Right cardiac atrium (tissue), 5 donors: ENCODE results near the gene CYLD. TPM values are rescaled to one million over a fixed set of nuclear protein-coding genes. Genes with fewer than 3 reads are reported as not detected.

Experiments used
- ATAC-seq, 2 donors: fragments of 200-7000 bp; cut with Tn5 transposase; one replicate each; pipeline versions ENCODE4 v1.8.0 to v1.9.1; 2020; ENCODE audit warnings: moderate library complexity in 2 of 2, mild to moderate bottlenecking in 1 of 2
- DNase-seq, 3 donors: peaks; one replicate each; pipeline ENCODE4 v3.0.0-alpha.2; 2020
- H3K27ac ChIP-seq: one replicate; pipeline ENCODE4 v1.5.1; 2013; ENCODE audit warnings: mild to moderate bottlenecking, low read length, control low read depth, moderate library complexity
- H3K27me3 ChIP-seq: one replicate; pipeline ENCODE4 v1.6.1; 2013; ENCODE audit not compliant: control insufficient read depth, insufficient read depth
- H3K4me1 ChIP-seq: one replicate; pipeline ENCODE4 v1.6.1; 2013; ENCODE audit warnings: low read length; ENCODE audit not compliant: control insufficient read depth, insufficient read depth
- H3K4me3 ChIP-seq: one replicate; pipeline ENCODE4 v1.5.1; 2013; ENCODE audit warnings: low read length, control low read depth
- H3K9me3 ChIP-seq: one replicate; pipeline ENCODE4 v1.6.1; 2013; ENCODE audit warnings: low read length; ENCODE audit not compliant: control insufficient read depth
- WGBS: extraction: QIAGEN DNeasy Blood & Tissue Kit; methylation state at CpG from one replicate; pipeline ENCODE4 v1.1.7; 2013; 5-methylcytosine and 5-hydroxymethylcytosine counted together
- intact Hi-C, 4 donors: fragments of 100-400 bp; cut with DNase I; formaldehyde crosslinking; loops; one replicate each; pipeline versions ENCODE4 v1.11.0 to v1.14.0; 2022 to 2023
- polyA plus RNA-seq: library from polyadenylated mRNA; stranded (reverse); fragments of 200-250 nt; gene quantifications from one replicate; pipeline ENCODE4 v1.2.3, GENCODE V29; 2013
- total RNA-seq, 4 donors: library from RNA; stranded (reverse); fragmentation: NEBNext Ultra II Directional; extraction: Animal tissue kit (Norgen Biotek cat#: 25700); gene quantifications; one replicate each; pipeline ENCODE4 v1.2.1, GENCODE V29; 2021
- donor health status: healthy with polysubstance abuse.
- donor health status: DM: no; HTN: yes; CAD: no.
- donor health status: DM: no; HTN: no; CAD: no.
- donor health status: DM: no; HTN: yes; CAD: no; lungs with severe emphysema.
- donor health status: DM: yes; HTN: yes; CAD: no.

Gene CYLD
- total and polyA plus RNA-seq, 5 donors: 10.0 to 35.7 (median 32.9) TPM

DNA sequence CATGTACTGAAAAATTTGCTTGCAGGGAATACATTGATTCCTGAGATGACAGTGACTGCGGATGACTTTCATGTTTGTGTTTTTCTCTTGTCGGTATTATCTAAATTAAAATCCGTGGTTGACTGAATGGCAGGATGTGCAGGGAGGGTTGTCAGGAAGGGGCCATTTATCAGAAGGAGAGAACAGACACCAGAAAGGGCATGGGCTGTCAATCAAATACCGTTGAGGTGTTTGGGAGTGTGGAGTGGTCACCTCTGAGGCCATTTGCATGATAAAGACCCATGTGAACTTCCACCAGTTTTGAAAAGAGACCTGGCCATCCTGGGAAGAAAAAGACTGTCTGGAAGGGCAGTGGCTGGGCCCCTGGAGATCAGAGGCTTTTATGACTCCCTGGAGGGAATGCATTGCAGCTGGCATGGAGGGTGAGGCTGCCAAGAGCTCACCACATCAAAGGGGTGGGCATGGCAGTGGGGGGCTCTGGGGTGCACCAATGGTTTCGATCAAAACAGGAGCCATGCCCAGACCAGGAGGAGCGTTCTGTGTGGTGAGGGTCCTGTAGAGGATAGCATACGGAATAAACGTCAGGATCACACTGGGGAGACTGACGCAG lies 67.1 kb downstream of the CYLD start:
- intact Hi-C loops: loop anchor here in 2 of 4 donors (10.0 kb wide), 2 partner anchors 124 to 134 kb away; partner anchors contain the start of gene SNX20 (in 1 of the 2)
- 65% methylated on average over 9 of the region's 9 CpGs for WGBS
- Histone ChIP-seq H3K9me3 (no peaks in the 10 kb centered on the region), H3K27me3 (no peaks in the 10 kb centered on the region), H3K4me1 (no peaks in the 10 kb centered on the region), H3K27ac (no peak overlapping the region), H3K4me3 (no peak overlapping the region)
- DNase-seq (no peak), ATAC-seq (no peak)

DNA sequence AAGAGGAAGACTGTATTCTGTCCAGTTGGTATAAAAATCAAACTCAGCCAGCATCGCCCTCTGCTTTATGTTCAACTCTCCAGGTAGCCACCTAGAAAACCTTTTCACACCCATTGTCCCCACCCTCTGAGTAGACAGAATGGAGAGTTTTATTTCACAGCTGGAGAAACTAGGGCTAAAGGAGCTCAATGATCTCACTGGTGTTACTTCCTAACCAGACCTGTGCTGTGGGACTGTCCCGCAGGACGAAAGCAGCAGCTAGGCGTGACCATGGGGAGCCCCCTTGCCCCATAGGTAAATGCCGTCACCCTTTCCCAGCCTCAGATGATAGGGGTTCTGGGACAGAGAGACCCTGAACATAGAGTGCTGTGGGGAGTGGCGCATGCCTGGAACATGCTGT lies 67.7 kb downstream of the CYLD start:
- Histone ChIP-seq H3K27ac (no peak overlapping the region), H3K9me3 (no peaks in the 10 kb centered on the region), H3K27me3 (no peaks in the 10 kb centered on the region), H3K4me1 (no peaks in the 10 kb centered on the region), H3K4me3 (no peak overlapping the region)
- DNase-seq (no peak), ATAC-seq (no peak)
- WGBS: 92% methylated on average over 6 of the region's 6 CpGs
- intact Hi-C loops: loop anchor here in 2 of 4 donors (10.0 kb wide), 2 partner anchors 125 to 135 kb away; partner anchors contain the start of gene SNX20 (in 1 of the 2)

DNA sequence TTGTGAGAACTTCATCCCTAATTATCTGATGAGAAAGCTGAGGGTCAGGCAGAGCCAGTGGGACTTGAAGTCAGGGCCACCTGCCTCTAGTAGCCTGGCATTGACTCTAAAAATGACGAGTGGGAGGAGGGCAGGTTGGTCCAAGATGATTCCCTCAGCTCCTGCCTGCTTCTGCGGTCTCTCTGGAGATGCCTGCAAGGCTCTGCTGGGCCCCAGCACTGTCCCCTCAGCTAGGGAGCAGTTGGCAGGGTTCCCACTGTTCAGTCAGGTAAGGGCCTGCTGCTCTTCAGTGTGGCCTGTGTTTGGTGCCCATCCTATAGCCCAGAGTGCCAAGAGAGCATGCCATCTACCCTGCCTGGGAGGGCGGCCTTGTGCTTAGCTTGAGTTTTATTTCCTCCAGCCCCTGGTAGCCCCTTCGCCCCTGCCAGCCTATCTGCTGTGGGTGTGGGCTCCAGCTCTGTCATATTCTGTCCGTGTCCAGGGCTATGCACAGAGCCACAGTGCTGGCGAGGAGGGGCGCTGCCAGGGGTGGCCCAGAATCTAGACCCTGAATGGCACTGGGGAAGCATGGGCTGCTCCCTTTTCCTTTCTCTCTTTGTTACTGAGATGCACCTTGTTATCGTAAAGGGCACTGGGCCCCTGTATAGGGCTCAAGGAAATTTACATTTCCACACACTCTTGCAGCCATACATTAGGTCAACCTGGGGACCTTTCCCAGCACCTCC lies 68.5 kb downstream of the CYLD start:
- no peaks in the 10 kb centered on the region for H3K4me1 ChIP-seq
- no peaks in the 10 kb centered on the region for H3K9me3 ChIP-seq
- DNase-seq (no peak), ATAC-seq (no peak)
- intact Hi-C loops: no loop called here
- 89% methylated on average over 8 of the region's 8 CpGs for WGBS
- H3K27ac ChIP-seq: no peak overlapping the region
- no peak overlapping the region for H3K4me3 ChIP-seq
- H3K27me3 ChIP-seq: no peaks in the 10 kb centered on the region

DNA sequence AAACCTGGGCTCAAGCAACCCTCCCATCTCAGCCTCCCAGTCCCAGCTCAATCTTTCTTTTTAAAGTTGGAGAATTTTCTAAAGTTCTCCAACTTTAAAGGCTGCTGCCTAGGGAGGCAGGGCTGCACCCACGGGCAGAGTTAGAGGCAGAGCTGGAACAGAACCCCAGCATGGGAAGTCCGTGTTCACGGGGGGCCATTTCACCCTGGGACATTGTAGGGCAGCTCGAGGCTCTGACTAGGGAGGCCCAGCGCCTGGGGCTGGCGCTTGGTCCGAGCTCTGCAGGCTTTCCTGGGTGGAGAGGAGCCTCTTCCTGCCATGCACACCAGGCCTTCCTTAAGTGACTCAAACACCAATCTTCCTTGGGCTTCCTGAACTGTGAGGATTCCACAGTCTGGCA lies 70.2 kb downstream of the CYLD start:
- peak in 1 of 2 donors; percentile 14 for ATAC-seq
- 71% methylated on average over 7 of the region's 7 CpGs for WGBS
- no peak overlapping the region for H3K4me3 ChIP-seq
- intact Hi-C loops: no loop called here
- H3K27me3 ChIP-seq: no peaks in the 10 kb centered on the region
- no peak for DNase-seq
- no peak overlapping the region for H3K27ac ChIP-seq
- H3K4me1 ChIP-seq: no peaks in the 10 kb centered on the region
- H3K9me3 ChIP-seq: no peaks in the 10 kb centered on the region

DNA sequence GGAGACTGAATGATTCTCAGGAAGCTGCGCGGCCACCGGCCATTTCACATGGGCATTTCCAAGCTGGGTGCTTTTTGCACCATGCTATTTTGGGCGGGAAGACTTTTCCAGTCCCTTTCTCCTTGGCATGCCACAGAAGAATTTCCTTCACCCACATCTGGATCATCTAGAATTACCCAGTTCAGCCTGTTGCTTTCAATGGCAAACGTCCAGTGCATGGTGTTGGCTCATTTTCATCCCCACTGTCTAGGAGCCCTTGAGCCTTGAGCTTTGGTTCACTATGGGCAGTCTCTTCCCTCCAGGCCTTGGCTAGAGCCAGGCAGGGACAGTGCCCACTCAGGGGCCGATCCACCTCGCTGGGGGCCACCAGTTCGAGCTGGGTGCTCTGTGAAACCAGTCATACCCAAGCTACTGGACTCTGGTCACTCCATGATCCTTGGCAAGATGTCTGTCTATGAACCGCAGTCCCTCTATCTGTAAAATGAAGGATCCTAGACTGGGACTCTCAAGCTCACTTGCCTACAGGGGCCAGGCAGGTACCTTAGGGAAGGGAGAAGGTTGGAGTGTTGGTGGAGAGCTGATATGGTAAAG lies 71.1 kb downstream of the CYLD start:
- Histone ChIP-seq H3K4me1 (no peaks in the 10 kb centered on the region), H3K27ac (no peak overlapping the region), H3K9me3 (no peaks in the 10 kb centered on the region), H3K4me3 (no peak overlapping the region), H3K27me3 (no peaks in the 10 kb centered on the region)
- WGBS: 77% methylated on average over 9 of the region's 9 CpGs
- ATAC-seq (no peak), DNase-seq (no peak)
- intact Hi-C loops: no loop called here

DNA sequence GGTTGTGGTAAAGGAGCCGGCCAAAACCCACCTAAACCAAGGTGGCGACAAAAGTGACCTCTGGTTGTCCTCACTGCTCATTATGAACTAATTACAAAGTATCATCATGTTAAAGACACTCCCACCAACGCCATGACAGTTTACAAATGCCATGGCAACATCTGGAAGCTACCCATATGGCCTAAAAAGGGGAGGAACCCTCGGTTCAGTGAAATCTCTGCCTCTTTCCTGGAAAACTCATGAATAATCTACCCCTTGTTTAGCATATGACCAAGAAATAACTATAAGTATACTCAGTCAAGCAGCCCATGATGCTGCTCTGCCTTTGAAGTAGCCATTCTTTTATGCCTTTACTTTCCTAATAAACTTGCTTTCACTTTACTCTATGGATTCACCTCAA lies 72.2 kb downstream of the CYLD start:
- no peak overlapping the region for H3K4me3 ChIP-seq
- H3K27ac ChIP-seq: no peak overlapping the region
- intact Hi-C loops: no loop called here
- 67% methylated on average over 4 of the region's 4 CpGs for WGBS
- ATAC-seq: no peak
- H3K9me3 ChIP-seq: no peaks in the 10 kb centered on the region
- no peak for DNase-seq
- no peaks in the 10 kb centered on the region for H3K4me1 ChIP-seq
- H3K27me3 ChIP-seq: no peaks in the 10 kb centered on the region

DNA sequence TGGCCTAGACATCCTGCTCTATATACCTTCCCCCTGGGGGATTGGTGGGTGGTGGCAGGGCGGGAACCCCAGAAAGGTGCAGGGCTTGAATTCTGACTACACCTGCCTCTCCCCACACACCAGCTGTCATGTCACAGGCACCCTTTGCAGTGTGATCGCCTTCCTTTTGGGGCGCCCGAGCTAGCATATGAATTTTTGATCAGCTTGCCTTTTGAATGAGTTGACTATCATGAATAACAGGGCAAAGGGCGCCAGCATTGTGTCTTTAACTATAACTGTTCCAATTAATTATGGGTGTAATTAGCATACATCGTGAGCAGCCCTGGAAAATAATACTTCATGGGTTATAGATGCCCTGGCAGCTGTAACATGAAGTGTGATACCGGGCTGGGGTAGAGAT lies 72.7 kb downstream of the CYLD start:
- H3K9me3 ChIP-seq: no peaks in the 10 kb centered on the region
- intact Hi-C loops: no loop called here
- no peak overlapping the region for H3K4me3 ChIP-seq
- no peaks in the 10 kb centered on the region for H3K4me1 ChIP-seq
- 88% methylated on average over 7 of the region's 7 CpGs for WGBS
- DNase-seq: no peak
- ATAC-seq: no peak
- no peak overlapping the region for H3K27ac ChIP-seq
- no peaks in the 10 kb centered on the region for H3K27me3 ChIP-seq

DNA sequence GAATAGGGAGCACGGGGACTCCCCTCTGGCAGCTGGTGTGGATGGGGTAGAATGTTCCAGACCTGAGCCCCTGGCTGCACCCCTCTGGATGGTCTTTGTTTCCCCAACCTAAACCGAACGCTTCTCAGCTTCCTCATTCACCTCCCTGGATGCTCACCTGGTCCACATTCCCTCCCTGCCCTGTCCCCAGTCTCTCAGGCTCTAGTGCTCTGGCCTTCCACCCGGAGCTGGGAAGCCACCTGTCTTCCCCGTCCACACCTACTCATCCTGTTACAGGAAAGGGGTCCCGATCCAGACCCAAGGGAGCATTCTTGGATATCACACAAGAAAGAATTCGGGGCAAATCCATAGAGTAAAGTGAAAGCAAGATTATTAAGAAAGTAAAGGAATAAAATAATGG lies 73.5 kb downstream of the CYLD start:
- Histone ChIP-seq H3K4me1 (no peaks in the 10 kb centered on the region), H3K4me3 (no peak overlapping the region), H3K9me3 (no peaks in the 10 kb centered on the region), H3K27me3 (no peaks in the 10 kb centered on the region), H3K27ac (no peak overlapping the region)
- DNase-seq (no peak), ATAC-seq (no peak)
- 84% methylated on average over 7 of the region's 7 CpGs for WGBS
- intact Hi-C loops: no loop called here

DNA sequence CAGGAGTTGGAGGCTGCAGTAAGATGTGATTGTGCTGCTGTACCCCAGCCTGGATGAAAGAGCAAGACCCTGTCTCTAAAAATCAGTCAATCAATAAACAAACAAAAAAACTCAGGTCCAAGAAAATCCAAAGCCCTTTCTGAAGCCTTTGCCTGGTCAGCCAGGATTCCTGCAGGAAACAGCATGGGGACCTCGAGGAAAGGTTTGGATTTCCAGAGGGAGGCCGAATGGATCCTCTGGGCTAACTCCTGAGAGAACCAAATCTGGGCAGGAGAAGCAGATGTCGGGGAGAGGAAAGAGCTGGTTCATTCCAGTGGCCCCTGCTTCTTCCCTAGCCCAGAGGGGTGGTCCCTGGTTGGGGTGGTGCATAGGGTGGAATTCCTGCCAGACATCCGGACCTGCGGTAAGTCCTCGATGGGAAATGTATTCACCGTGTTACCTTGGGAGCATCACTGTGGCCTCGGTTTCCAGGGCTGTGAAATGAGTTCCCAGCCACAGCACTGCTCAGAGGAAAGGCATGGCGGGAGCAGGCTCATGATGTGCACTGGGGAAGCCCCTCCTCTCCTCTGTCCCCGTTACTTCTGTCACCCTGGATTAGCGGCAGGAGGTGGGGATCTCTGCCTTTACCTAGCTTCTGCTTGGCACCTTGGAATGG lies 75.1 kb downstream of the CYLD start:
- H3K9me3 ChIP-seq: no peaks in the 10 kb centered on the region
- intact Hi-C loops: no loop called here
- no peak for ATAC-seq
- H3K27ac ChIP-seq: no peak overlapping the region
- WGBS: 83% methylated on average over 11 of the region's 11 CpGs
- no peaks in the 10 kb centered on the region for H3K4me1 ChIP-seq
- DNase-seq: no peak
- H3K4me3 ChIP-seq: no peak overlapping the region
- H3K27me3 ChIP-seq: no peaks in the 10 kb centered on the region

DNA sequence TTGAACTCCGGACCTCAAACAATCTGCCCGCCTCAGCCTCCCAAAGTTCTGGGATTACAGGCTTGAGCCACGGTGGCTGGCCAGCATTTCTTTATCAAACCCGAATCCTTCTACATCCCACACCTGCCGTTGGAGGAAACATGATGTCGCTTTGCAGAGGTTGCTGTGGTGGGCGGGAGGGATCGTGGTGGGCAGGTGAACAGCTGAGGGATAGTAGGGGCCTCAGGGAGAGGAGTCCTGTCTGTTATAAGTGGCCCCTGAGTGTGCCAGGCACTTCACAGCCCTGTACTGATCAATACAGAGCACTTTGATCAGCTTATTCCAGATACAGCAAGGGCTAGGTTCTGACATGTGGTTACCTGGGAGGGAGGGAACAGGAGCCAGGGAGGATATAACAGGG lies 76.5 kb downstream of the CYLD start:
- intact Hi-C loops: no loop called here
- Histone ChIP-seq H3K9me3 (no peaks in the 10 kb centered on the region), H3K4me3 (no peak overlapping the region), H3K27ac (no peak overlapping the region), H3K27me3 (no peaks in the 10 kb centered on the region), H3K4me1 (no peaks in the 10 kb centered on the region)
- WGBS: 83% methylated on average over 8 of the region's 8 CpGs
- no peak for DNase-seq
- no peak for ATAC-seq

DNA sequence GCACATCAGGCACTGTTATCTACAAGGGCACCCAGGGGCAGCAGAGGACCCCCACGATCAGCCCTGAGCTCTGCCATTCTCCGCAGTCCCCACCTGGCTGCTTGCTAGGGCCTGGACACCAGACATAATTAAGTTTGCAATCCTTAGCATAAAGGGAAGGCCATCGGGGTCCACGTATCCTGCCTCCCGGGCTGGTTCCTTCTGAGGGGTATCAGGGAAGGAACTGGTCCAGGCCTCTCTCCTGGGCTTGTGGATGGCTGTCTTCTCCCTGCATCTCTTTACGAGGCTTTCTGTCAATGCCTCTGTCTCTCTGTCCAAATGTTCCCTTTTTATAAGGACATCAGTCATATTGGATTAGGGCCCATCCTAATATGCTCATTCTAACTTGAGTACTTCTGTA lies 77.8 kb downstream of the CYLD start:
- Histone ChIP-seq H3K27me3 (no peaks in the 10 kb centered on the region), H3K4me1 (no peaks in the 10 kb centered on the region), H3K4me3 (no peak overlapping the region), H3K9me3 (no peaks in the 10 kb centered on the region), H3K27ac (no peak overlapping the region)
- no peak for DNase-seq
- ATAC-seq: no peak
- intact Hi-C loops: no loop called here
- 85% methylated on average over 6 of the region's 6 CpGs for WGBS
